Neural crest cell (in vitro differentiated cells): ENCODE results near the gene FBLN1. TPM values are rescaled to one million over a fixed set of nuclear protein-coding genes. Genes with fewer than 3 reads are reported as not detected.

Experiments
- DNase-seq: peaks from one replicate; pipeline ENCODE4 v3.0.0; 2021; ENCODE audit warnings: low read depth, mixed read lengths, low spot score
- H3K27ac Mint-ChIP-seq: one replicate; pipeline ENCODE4 v1.8.0; 2021; ENCODE audit warnings: mild to moderate bottlenecking, mixed read lengths; ENCODE audit not compliant: unreplicated experiment
- H3K27me3 Mint-ChIP-seq: 2 replicates; pipeline ENCODE4 v1.8.0; 2021; ENCODE audit warnings: low read depth, mild to moderate bottlenecking, mixed read lengths
- H3K36me3 Mint-ChIP-seq: 2 replicates; pipeline ENCODE4 v1.8.0; 2021; ENCODE audit warnings: low read depth, mild to moderate bottlenecking, mixed read lengths
- H3K4me1 Mint-ChIP-seq: 2 replicates; pipeline ENCODE4 v1.8.0; 2021; ENCODE audit warnings: mixed read lengths
- H3K4me3 Mint-ChIP-seq: one replicate; pipeline ENCODE4 v1.8.0; 2021; ENCODE audit warnings: mild to moderate bottlenecking, mixed read lengths
- H3K9me3 Mint-ChIP-seq: 2 replicates; pipeline ENCODE4 v1.8.0; 2021; ENCODE audit warnings: mixed read lengths
- total RNA-seq: library from RNA; stranded (reverse); gene quantifications from 2 replicates; pipeline ENCODE4 v1.2.1, GENCODE V29; 2021
- TF ChIP-seq, protein P1 (sequence below): fragments of 200-600 bp; sonication (generic); conservative IDR thresholded peaks from 2 replicates; pipeline ENCODE4 v1.5.0; 2021; ENCODE audit warnings: antibody characterized with exemption, mild to moderate bottlenecking

Gene FBLN1
- total RNA-seq, 1 donor from 2014 or later, result 163 TPM

DNA sequence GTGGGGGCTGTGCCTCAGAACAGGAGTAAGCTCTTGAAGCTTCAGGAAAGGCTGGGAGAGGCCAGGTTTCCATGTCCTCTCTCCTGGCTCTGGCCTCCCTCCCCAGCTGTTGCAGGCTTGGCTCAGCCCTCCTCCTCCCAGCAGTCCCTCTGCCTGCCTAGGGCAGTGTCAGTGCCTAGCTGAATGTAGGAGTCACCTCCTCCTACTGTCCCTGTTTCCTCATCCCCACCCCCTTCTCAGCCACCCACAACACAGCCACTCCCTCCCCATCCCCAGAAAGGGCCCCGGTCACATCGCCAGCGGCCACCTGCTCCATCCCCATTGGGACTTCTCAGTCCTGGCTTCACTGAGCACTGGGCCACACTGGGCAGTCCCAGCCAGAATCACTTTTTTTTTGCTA lies 2.9 kb upstream of the FBLN1 start:
- H3K27ac Mint-ChIP-seq, result no peak overlapping the region
- H3K4me3 Mint-ChIP-seq, result peak overlapping the region; percentile 81
- no peak for DNase-seq
- peaks cover 43% of the 10 kb centered on the region for H3K27me3 Mint-ChIP-seq
- H3K9me3 Mint-ChIP-seq, result no peaks in the 10 kb centered on the region
- peaks cover 63% of the 10 kb centered on the region for H3K4me1 Mint-ChIP-seq
- H3K36me3 Mint-ChIP-seq, result no peaks in the 10 kb centered on the region
- TF ChIP-seq, protein P1, sequence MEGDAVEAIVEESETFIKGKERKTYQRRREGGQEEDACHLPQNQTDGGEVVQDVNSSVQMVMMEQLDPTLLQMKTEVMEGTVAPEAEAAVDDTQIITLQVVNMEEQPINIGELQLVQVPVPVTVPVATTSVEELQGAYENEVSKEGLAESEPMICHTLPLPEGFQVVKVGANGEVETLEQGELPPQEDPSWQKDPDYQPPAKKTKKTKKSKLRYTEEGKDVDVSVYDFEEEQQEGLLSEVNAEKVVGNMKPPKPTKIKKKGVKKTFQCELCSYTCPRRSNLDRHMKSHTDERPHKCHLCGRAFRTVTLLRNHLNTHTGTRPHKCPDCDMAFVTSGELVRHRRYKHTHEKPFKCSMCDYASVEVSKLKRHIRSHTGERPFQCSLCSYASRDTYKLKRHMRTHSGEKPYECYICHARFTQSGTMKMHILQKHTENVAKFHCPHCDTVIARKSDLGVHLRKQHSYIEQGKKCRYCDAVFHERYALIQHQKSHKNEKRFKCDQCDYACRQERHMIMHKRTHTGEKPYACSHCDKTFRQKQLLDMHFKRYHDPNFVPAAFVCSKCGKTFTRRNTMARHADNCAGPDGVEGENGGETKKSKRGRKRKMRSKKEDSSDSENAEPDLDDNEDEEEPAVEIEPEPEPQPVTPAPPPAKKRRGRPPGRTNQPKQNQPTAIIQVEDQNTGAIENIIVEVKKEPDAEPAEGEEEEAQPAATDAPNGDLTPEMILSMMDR, result no peak

DNA sequence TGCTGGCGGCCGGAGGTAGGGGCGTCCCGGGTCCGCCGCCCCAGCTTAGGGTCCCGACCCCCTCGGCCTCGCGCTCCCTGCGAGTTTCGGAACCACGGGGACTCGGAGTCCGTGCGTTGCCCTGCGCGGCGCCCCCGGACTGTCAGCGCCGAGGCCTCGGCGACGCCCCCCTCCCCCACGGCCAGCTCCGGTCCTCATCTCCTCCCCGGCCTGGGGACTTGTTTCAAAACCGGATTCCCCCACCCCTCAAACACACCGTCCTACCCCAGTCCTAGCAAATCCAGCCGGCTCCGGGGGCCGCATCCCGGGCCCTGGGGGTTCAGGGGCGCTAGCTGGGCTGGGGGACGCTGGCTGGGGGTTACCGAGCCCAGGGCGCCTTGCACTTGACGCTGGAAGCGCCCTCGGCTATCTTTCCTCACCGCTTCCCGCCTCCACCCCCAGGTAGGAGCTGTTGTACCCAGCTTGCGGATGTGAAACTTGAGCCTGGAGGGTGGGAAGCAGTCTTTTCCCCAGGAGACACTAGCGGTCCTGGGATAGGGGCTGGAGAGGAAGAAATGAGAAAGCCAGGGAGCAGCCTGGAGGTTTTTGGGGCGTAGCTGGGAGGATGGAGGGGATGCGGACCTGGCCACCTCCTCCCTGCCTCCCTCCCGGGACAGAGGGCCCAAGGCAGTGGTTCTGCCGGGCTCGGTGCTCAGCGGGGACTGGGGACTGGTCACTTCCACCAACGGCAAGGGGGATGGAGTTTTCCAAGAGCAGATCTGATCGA lies 550 bp downstream of the FBLN1 start:
- Mint-ChIP-seq H3K27me3 (peaks cover 39% of the 10 kb centered on the region), H3K36me3 (no peaks in the 10 kb centered on the region), H3K4me1 (peaks cover 63% of the 10 kb centered on the region), H3K9me3 (no peaks in the 10 kb centered on the region), H3K27ac (peak overlapping the region; percentile 99), H3K4me3 (peak overlapping the region; percentile 93)
- TF ChIP-seq, protein P1, result no peak
- DNase-seq, result no peak

DNA sequence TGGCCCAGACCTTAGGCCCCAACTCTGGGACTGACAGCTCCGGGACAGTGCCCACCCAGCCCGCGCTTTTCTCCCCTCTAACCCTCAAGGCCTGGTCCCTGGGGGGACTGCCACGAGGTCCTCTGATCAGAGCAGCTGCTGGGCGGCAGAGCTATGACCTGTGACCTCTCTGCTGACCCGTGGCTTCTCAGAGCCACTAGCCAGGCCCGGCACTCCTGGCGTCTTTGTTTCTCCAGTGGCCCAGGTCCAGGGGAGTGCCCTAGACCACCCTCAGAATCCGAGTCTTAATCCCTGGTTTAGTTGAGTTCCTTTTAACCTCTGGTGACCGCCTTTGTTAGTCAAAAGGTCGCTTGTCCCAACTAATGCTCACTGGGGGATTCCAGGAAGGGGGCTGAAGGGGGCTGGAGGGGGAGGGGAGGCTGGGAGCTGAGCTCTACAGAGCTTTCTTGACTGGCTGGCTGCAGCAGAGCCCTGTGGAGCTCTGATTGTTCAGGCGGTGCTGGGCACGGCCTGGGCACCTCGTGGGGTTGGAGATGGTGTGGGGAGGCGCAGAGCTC lies 1.2 kb downstream of the FBLN1 start:
- peaks cover 39% of the 10 kb centered on the region for H3K27me3 Mint-ChIP-seq
- H3K9me3 Mint-ChIP-seq, result no peaks in the 10 kb centered on the region
- peaks cover 64% of the 10 kb centered on the region for H3K4me1 Mint-ChIP-seq
- peak overlapping the region; percentile 99 for H3K27ac Mint-ChIP-seq
- peak; percentile 74 for DNase-seq
- TF ChIP-seq, protein P1, result no peak
- no peaks in the 10 kb centered on the region for H3K36me3 Mint-ChIP-seq
- peak overlapping the region; percentile 93 for H3K4me3 Mint-ChIP-seq

DNA sequence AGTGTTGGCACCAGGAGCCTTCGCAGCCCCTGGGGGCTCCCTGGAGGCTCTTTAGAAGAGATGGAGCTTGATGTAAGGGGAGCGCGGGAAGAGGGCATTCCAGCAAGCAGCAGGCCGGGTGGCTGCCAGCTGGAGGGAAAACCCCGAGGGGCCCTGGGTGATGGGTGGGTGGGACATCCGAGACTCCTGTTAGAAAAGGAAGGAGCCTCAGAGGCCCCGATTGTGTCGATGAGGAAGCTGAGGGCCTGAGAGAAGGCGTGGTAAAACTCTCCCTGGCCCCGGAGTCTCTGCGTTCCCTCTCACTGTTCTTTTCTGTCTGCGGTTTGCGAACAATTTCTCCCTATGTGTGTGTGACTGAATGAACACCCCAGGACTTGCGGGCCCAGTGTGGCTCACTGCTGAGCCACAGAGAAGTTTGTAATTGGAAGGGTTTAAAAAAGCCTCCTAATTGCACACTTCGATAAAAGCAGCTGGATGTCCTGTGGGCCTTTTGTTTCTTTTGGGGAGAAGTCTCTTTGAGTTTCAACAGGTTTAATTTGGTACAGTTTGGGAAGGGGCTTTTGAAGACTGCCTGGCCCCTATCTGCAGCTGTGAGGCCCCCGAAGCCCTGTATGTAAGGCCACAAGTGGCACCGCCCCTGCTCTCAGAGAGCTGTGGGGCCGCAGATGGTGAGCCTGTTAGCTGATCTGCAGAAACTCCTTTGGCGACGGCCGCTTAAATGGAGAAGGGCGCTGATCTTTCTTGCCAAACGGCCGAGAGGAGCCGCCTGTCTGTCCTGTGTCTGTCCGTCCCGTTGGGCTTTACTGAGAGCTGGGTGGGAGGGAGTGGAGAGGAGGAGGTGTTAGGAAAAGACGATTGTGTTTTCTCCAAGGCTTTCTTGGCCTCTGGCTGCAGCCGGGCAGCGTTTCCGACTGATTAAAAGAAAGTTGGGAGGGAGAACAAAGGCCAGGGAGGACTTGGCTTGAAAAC lies 2.0 kb downstream of the FBLN1 start:
- Mint-ChIP-seq H3K4me1 (peaks cover 67% of the 10 kb centered on the region), H3K27ac (peak overlapping the region; percentile 99), H3K27me3 (peaks cover 41% of the 10 kb centered on the region), H3K9me3 (no peaks in the 10 kb centered on the region), H3K4me3 (peak overlapping the region; percentile 93), H3K36me3 (no peaks in the 10 kb centered on the region)
- peak; percentile 26 for DNase-seq
- TF ChIP-seq, protein P1, result no peak

DNA sequence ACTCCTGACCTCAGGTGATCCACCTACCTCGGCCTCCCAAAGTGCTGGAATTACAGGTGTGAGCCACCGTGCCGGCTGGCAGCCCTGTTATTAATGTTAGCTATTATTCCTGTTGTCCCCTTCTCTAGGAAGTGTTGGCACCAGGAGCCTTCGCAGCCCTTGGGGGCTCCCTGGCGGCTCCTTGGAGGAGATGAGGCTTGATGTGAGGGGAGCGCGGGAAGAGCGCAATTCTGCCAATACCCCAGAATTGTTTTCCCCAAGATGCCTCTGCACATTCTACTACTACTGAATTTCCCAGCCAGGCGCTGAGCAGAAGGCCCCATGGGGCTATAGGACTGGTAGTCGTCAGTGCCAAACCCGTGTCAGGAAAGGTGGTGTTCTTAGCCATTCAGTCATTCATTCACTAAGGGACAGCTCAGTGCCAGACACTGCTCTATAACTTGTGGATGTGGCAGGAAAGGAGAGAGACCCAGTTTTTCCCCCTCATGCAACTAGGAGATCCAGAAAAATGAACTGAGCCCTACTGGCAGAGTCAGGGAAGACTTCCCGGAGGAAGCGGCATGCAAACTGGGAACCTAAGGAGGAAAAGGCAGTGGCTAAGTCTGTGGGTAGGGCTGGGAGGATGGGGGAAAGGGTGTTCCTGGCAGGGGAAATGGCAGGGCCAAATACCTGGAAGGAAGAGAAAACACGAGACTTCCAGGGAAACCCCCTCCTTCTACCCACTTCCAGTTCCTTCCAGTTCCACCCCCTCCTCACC lies 3.5 kb downstream of the FBLN1 start:
- Mint-ChIP-seq H3K27ac (no peak overlapping the region), H3K4me3 (peak overlapping the region; percentile 65), H3K9me3 (no peaks in the 10 kb centered on the region), H3K4me1 (peaks cover 67% of the 10 kb centered on the region), H3K36me3 (no peaks in the 10 kb centered on the region), H3K27me3 (peaks cover 33% of the 10 kb centered on the region)
- TF ChIP-seq, protein P1, result no peak
- no peak for DNase-seq
